Right lobe of liver (tissue), 6 donors: ENCODE results near the gene CYP46A1. TPM values are rescaled to one million over a fixed set of nuclear protein-coding genes. Genes with fewer than 3 reads are reported as not detected.
A peak's percentile ranks its signal among the peaks of the same experiment; 100 is the strongest.

Experiments used
- ATAC-seq, 4 donors: fragments of 200-7000 bp; cut with Tn5 transposase; one replicate each; pipeline ENCODE4 v1.9.1; 2020; ENCODE audit warnings: mild to moderate bottlenecking in 4 of 4, moderate library complexity in 4 of 4
- DNase-seq, 3 donors: peaks; one replicate each; pipeline ENCODE4 v3.0.0-alpha.2; 2020
- H3K27ac ChIP-seq, 3 donors: fragments of 200-600 bp; one replicate each; pipeline ENCODE4 v1.8.0; 2022
- H3K27me3 ChIP-seq, 2 donors: fragments of 200-600 bp; one replicate each; pipeline ENCODE4 v1.8.0; 2022
- H3K36me3 ChIP-seq, 4 donors: fragments of 200-600 bp; sonication (generic) in 1 of 4; one replicate each; pipeline versions ENCODE4 v1.5.1 to v1.8.0; 2017 to 2022; ENCODE audit warnings: control low read depth in 1 of 4
- H3K4me1 ChIP-seq, 4 donors: fragments of 200-600 bp; sonication (generic) in 1 of 4; one replicate each; pipeline versions ENCODE4 v1.5.1 to v1.8.0; 2017 to 2022; ENCODE audit warnings: control low read depth in 1 of 4
- H3K4me3 ChIP-seq, 3 donors: fragments of 200-600 bp; one replicate each; pipeline ENCODE4 v1.8.0; 2022
- H3K9me3 ChIP-seq, 4 donors: fragments of 200-600 bp; sonication (generic) in 1 of 4; one replicate each; pipeline versions ENCODE4 v1.5.1 to v1.8.0; 2017 to 2022; ENCODE audit warnings: control low read depth in 1 of 4
- POLR2A ChIP-seq: fragments of 450-650 bp; IDR thresholded peaks from one replicate; pipeline ENCODE4 v1.6.1; 2017; ENCODE audit warnings: antibody characterized with exemption, mild to moderate bottlenecking
- WGBS: methylation state at CpG from one replicate; pipeline ENCODE4 v1.1.6; 2018; ENCODE audit warnings: low coverage, low lambda C conversion rate; ENCODE audit not compliant: insufficient coverage; ENCODE audit errors: missing lambda C conversion rate; 5-methylcytosine and 5-hydroxymethylcytosine counted together
- intact Hi-C, 2 donors: fragments of 100-400 bp; cut with DNase I; formaldehyde crosslinking; loops; one replicate each; pipeline versions ENCODE4 v1.11.2 to v1.14.1; 2022
- total RNA-seq, 6 experiments: library from RNA; depleted of rRNA in 2 of 6; stranded (reverse); fragments of >200 nt in 2 of 6; fragmentation: NEBNext Ultra II Directional in 3 of 6; extraction: Animal tissue kit (Norgen Biotek cat#: 25700) in 3 of 6; gene quantifications; one replicate each; pipeline versions ENCODE4 v1.1.0 to v1.2.4, GENCODE V29; 2016 to 2023
- TF ChIP-seq, protein P1 (sequence below), 4 donors: fragments of 200-600 bp in 3 of 4; fragments of 450-650 bp in 1 of 4; IDR thresholded peaks; one replicate each; pipeline versions ENCODE4 v1.5.1 to v1.8.0; 2016 to 2022; ENCODE audit warnings: antibody characterized with exemption in 4 of 4, mild to moderate bottlenecking in 2 of 4
- donor health status: DM: no; HTN: yes; CAD: no.
- donor health status: DM: no; HTN: no; CAD: no.
- donor health status: DM: no; HTN: no; CAD: no.
- donor health status: DM: no; HTN: yes; CAD: no.
- donor health status: DM: no; HTN: yes; CAD: no.

The CYP46A1 gene
- total RNA-seq, 6 experiments from 2014 or later = 0.06 to 1.6 (median 0.42) TPM; not detected in 1

DNA sequence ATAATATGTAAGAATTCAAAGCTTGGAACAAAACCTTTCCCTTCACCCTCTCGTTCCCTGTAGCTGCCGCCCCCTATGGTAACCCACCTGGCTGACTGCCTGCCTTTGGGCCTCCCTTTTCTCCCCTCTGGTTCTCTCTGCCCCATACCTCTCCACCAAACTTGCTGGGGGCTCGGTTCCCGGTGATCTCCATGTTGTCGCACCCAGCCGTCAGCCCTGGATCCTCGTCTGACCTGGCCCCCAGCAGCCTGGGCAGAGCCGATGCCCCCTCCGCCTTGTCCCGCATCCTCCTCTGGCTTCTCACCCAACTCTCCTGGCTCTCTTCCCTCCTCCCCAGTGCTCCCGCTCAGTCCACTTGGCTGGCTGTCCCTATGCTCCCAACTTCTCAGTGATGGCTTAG, 4.5 kb downstream of the CYP46A1 start:
- peak in 1 of 3 donors; percentile 38 for DNase-seq
- ATAC-seq = no peak
- WGBS = 75% methylated on average over 5 of the region's 11 CpGs
- Histone ChIP-seq H3K36me3 (no peaks in the 10 kb centered on the region), H3K27me3 (no peaks in the 10 kb centered on the region), H3K4me1 (peaks cover 0 to 4% (median 0%) of the 10 kb centered on the region in 4 donors), H3K4me3 (no peak overlapping the region), H3K27ac (no peak overlapping the region), H3K9me3 (no peaks in the 10 kb centered on the region)
- intact Hi-C loops = no loop called here
- no peak for TF ChIP-seq POLR2A
- TF ChIP-seq, protein P1, sequence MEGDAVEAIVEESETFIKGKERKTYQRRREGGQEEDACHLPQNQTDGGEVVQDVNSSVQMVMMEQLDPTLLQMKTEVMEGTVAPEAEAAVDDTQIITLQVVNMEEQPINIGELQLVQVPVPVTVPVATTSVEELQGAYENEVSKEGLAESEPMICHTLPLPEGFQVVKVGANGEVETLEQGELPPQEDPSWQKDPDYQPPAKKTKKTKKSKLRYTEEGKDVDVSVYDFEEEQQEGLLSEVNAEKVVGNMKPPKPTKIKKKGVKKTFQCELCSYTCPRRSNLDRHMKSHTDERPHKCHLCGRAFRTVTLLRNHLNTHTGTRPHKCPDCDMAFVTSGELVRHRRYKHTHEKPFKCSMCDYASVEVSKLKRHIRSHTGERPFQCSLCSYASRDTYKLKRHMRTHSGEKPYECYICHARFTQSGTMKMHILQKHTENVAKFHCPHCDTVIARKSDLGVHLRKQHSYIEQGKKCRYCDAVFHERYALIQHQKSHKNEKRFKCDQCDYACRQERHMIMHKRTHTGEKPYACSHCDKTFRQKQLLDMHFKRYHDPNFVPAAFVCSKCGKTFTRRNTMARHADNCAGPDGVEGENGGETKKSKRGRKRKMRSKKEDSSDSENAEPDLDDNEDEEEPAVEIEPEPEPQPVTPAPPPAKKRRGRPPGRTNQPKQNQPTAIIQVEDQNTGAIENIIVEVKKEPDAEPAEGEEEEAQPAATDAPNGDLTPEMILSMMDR (IDR thresholded peaks at IDR 0.05) = no peak

DNA sequence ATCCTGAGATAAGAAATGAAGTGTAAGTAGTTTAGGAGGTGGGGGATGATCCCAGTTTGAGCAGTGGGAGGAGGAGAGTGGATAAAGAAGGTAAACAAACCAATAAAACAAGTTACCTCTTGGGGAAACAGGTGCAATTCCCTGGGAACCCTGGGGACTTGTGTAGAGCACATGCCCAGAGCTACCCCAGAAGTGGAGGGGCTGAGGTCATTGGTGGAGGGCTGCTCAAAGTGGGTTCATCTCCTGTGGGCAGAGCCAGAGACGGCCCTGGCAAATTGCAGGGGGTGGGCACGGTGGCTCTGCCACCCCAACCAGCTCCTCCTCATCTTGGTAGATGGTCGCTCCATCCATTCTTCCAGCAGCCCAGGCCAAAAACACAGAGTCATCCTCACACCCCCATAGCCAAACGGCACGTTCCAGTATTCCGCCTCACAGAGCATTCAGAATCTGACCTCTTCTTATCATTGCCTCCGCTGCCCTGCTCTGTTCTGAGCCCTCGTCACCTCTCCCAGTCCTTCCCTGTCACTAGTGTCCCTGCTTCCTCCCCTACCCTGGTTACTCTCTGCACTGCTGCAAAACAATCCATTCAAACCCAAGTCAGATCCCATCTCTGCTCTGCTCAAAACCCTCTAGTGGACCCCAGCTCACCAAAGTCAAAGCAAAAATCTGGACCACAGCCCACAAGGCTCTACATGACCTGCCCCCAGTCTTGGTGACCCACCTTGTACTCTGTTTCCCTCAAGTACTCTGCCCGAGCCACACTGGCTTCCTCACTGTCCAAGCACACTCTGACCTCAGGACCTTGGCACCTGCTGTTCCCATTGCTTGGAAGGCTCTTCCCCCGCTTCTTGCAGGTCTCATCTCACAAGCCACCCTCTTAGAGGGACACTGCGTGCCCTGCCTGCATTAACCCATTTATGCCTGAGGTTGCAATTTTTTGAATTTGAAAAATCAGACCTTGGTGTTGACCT, 5.5 kb downstream of the CYP46A1 start:
- 72% methylated on average over 6 of the region's 11 CpGs for WGBS
- Histone ChIP-seq H3K36me3 (no peaks in the 10 kb centered on the region), H3K4me1 (peaks cover 0 to 2% (median 0%) of the 10 kb centered on the region in 4 donors), H3K9me3 (no peaks in the 10 kb centered on the region), H3K27ac (no peak overlapping the region), H3K4me3 (no peak overlapping the region), H3K27me3 (no peaks in the 10 kb centered on the region)
- DNase-seq = peak in 1 of 3 donors; percentile 28
- ATAC-seq = peak in 3 of 4 donors; percentile 24 to 58 (median 53)
- intact Hi-C loops = no loop called here
- TF ChIP-seq, protein P1 (IDR thresholded peaks at IDR 0.05) = no peak
- no peak for TF ChIP-seq POLR2A

DNA sequence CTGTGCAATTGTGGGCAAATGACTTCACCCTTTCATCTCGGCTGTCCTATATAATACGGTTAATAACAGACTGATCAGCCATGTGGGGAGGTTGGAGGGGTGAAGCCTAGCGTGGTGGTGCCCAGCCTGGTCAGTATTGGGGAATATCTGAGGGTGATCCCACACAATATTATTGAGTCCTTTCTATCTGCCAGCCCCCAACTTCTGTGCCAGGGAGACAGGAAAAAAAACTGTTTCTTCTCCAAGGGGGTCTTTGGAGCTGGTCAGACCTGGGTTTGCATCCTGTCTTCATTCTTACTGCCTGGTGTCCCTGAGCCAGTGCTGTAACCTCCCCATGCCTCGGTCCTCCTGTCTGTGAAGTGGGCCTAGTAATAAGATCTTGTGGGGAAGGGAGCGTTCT, 6.5 kb downstream of the CYP46A1 start:
- Histone ChIP-seq H3K9me3 (no peaks in the 10 kb centered on the region), H3K4me1 (no peaks in the 10 kb centered on the region), H3K27me3 (no peaks in the 10 kb centered on the region), H3K27ac (no peak overlapping the region), H3K36me3 (no peaks in the 10 kb centered on the region), H3K4me3 (no peak overlapping the region)
- ATAC-seq (no peak), DNase-seq (peak in 1 of 3 donors; percentile 5)
- intact Hi-C loops = no loop called here
- TF ChIP-seq POLR2A = no peak
- TF ChIP-seq, protein P1 (IDR thresholded peaks at IDR 0.05) = no peak
- WGBS = 79% methylated on average over 4 of the region's 5 CpGs

DNA sequence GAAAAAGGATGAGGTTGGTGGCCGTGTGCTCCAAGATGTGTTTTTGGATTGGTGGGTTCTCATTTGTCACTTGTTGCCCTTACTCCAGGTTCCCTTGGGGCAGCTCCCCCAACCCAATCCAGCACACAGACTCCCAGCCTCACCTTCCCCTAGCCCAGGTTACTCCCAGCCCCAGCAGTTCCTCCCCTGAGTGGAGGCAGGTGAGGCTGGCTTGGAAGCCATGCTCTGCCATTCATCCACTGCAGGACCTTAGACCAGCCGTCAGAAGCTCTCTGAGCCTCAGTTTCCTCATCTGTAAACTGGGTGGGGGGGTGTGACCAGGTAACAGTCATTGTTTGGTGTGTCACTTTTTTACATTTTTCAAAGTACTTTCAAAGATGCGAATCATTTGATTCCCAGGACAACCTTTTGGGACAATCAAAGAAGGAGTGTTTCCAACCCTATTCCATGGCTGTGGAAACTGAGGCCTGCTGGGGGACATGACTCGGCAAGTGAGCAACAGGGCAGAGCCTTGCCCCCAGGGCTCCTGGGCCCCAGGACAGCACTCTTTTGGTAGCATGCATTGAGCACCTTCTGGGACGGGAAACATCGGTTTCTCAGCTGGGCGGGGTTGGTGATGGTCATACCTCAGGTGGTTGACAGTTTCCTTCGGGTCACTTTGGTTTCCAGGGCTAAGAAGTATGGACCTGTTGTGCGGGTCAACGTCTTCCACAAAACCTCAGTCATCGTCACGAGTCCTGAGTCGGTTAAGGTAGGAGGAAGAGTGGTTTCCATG, 7.2 kb downstream of the CYP46A1 start:
- DNase-seq = peak in 1 of 3 donors; percentile 31

More for the DNA sequence above, 7.2 kb downstream of the CYP46A1 start:
- no peaks in the 10 kb centered on the region for H3K27me3 ChIP-seq
- TF ChIP-seq, protein P1 (IDR thresholded peaks at IDR 0.05) = no peak
- TF ChIP-seq POLR2A = no peak
- H3K4me3 ChIP-seq = no peak overlapping the region
- H3K36me3 ChIP-seq = no peaks in the 10 kb centered on the region
- H3K27ac ChIP-seq = no peak overlapping the region
- WGBS = 87% methylated on average over 5 of the region's 13 CpGs
- no peak for ATAC-seq
- intact Hi-C loops = no loop called here
- H3K9me3 ChIP-seq = no peaks in the 10 kb centered on the region
- no peaks in the 10 kb centered on the region for H3K4me1 ChIP-seq
